WI38 (cell line): ENCODE measurements around the gene DMRT1.
A peak's percentile ranks its signal among the peaks of the same experiment; 100 is the strongest.
"Not testable (repeated sequence)": the region's sequence is repeated elsewhere in the genome, so short reads cannot be mapped to it uniquely, and the experiment has no call there.

ENCODE experiments used
- H3K4me3 ChIP-seq: 2 replicates; pipeline ENCODE4 v1.5.1; 2011; ENCODE audit warnings: low read depth, mild to moderate bottlenecking, control low read depth, low read length
- TF ChIP-seq, protein P1 (sequence below): IDR thresholded peaks from 2 replicates; pipeline ENCODE4 v1.5.1; 2012; ENCODE audit warnings: low read depth, mild to moderate bottlenecking, control low read depth, low read length

The DMRT1 gene

DNA sequence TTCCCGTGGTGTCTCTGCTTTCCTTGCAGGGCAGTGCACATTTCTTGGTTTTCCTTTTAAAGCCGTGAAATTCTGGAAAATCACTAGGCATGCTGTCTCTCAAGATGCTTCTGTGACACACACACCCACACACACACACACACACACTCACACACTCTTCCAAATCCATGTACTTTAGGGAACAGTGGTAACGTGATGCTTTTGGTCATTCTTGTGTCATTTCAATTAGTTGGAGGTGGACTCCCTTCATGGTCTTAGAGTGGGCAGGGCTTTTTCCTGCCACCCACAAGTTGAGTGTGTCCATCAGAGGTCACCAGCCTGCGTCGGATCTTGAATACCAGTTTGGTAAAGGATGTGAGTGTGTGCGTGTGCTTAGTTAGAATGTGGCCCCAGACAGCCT is 64.4 kb downstream of the DMRT1 start:
- TF ChIP-seq, protein P1, sequence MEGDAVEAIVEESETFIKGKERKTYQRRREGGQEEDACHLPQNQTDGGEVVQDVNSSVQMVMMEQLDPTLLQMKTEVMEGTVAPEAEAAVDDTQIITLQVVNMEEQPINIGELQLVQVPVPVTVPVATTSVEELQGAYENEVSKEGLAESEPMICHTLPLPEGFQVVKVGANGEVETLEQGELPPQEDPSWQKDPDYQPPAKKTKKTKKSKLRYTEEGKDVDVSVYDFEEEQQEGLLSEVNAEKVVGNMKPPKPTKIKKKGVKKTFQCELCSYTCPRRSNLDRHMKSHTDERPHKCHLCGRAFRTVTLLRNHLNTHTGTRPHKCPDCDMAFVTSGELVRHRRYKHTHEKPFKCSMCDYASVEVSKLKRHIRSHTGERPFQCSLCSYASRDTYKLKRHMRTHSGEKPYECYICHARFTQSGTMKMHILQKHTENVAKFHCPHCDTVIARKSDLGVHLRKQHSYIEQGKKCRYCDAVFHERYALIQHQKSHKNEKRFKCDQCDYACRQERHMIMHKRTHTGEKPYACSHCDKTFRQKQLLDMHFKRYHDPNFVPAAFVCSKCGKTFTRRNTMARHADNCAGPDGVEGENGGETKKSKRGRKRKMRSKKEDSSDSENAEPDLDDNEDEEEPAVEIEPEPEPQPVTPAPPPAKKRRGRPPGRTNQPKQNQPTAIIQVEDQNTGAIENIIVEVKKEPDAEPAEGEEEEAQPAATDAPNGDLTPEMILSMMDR: no peak
- H3K4me3 ChIP-seq: no peak overlapping the region

DNA sequence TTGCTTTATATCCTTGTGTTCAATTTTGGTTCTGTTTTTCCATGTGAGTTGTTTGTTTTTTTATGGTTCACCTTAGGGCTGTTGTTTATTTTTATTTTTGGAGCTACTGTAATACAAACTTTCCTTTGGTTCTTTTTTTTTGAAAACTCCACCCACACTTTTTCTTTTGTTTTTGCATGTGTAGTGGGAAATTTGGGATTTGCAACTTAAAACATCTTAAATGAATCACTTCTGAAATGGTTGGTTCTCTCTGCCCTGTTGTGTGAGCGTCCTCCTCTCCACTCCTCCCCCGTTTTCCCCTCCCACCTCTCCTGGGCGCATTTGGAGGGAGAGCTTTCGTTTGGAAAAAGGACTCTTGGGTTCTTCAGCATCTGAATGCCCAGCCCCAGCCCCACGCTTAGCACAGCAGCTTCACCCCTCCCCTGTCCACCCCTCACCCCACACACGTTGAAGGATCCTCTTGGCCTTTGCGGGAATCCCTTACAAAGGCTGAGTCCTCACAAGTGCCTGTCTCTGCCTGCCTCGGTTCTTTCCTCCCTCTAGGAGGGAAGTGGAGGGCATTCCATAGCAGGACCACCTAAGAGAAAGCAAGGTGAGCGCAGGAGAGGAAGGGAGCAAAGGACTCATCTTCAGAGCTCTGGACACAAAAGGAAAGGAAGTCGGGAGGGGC is 67.2 kb downstream of the DMRT1 start:
- TF ChIP-seq, protein P1: no peak
- no peak overlapping the region for H3K4me3 ChIP-seq

DNA sequence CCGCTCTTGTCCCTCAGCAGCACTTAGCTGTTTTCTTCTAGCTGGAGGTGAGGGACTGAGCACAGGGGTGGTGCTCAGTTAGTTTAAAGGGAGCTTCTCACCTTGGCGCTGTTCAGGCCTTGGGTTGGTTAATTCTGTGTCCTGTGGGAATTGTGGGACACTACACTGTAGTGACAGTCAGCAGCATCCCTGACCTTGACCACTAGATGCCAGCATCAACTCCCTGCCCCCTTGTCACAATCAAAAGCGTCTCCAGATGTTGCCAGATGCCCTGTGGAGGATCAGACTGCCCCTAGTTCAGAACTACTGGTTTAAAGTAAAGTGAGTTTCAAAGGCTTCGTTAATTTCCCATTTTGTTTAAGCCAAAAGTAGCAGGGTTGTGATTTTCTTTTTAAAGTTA is 69.5 kb downstream of the DMRT1 start:
- TF ChIP-seq, protein P1: no peak

DNA sequence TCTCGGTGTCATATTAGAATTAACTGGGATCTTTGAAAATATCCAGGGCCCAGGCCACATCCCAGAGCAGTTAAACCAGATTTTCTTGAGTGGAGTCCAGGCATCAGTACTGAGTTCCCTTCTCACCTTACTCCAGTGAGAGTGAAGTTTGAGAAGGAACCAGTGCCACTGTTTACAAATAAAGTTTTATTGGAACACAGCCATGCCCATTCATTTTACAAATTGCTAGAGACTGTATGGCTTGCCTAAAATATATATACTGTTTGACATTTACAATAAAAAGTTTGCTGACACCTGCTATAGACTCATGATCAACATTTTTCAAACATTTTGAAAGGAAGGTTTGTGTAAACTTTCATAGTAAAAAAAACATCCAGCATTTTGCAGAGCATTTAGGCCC is 71.3 kb downstream of the DMRT1 start:
- H3K4me3 ChIP-seq: no peak overlapping the region
- TF ChIP-seq, protein P1: no peak

More for the DNA sequence above, 69.5 kb downstream of the DMRT1 start:
- H3K4me3 ChIP-seq: no peak overlapping the region

DNA sequence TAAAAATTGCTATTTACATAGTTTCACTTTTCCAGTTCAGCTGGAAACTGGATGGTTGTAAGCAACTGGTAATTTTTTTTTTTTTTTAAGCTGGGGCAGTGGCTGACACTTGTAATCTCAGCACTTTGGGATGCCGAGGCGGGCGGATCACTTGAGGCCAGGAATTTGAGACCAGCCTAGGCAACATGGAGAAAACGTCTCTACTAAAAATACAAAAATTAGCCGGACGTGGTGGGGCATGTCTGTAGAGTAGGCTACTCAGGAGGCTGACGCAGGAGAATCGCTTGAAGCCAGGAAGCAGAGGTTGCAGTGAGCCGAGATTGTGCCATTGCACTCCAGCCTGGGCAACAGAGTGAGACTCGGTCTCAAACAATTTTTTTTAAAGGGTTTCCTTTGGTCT is 72.0 kb downstream of the DMRT1 start:
- H3K4me3 ChIP-seq: not testable (repeated sequence)

DNA sequence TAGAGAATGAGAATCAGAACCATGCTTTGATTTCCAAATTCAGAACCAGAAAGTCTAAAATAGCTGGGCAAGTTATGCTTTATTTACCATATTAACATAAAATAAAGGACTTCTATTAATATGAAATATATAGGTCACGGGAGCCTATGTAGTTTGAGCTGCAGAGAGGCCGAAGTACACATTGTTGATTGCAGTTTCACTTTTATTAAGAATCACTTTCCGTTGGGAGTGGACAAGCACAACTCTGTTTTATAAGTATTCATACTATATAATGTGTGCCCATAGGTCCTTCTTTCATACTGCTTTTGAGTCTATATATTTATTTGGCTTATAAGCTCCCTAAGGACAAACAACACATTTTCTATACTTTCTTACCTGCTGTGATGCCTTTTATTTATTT is 76.2 kb downstream of the DMRT1 start:
- TF ChIP-seq, protein P1: no peak
- H3K4me3 ChIP-seq: 0 out of 2 replicates have a peak overlapping the region, but pooled peaks have one; percentile 3

DNA sequence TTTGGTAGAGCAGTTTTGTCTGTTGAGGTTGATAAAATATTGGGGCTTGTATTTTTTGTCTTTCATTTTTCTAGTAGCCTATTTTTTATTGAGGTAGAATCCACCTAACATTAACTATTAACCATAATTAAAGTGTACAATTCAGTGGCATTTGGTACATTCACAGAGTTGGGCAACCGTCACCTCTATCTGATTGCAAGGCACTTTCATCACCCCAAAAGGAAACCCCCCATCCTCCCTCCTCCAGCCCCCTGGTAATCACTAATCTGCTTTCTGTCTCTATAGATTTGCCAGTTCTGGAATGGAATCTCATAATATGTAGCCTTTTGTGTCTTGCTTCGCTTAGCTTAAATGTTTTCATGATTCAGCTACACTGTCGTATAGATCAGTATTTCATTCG is 79.4 kb downstream of the DMRT1 start:
- H3K4me3 ChIP-seq: no peak overlapping the region
- TF ChIP-seq, protein P1: no peak

DNA sequence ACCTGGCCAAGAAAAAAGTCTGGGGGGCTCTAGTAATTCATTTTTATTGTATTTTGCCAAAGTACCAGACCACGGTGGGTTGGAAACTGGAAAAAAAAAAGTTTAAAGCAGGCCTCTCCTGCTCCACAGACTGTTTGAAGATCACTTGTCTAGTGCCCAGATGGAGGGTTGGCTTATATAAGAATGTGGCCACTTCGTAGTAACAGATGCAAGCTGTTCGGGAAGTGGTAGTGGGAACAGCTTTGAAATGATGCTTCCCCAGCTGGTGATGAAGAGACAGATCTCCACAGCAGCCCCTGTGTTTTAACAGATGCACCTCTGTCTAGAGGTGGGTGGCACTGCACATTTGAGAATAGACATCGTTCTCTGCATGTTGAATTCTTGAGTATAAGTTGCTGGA is 80.7 kb downstream of the DMRT1 start:
- TF ChIP-seq, protein P1: no peak

More for the DNA sequence above, 80.7 kb downstream of the DMRT1 start:
- H3K4me3 ChIP-seq: no peak overlapping the region
